B cell (primary cell): ENCODE results near the gene KRTAP20-1. TPM values are rescaled to one million over a fixed set of nuclear protein-coding genes. Genes with fewer than 3 reads are reported as not detected.

ENCODE experiments used
- ATAC-seq: fragments of 200-7000 bp; cut with Tn5 transposase; one replicate; pipeline ENCODE4 v1.10.0; 2021; ENCODE audit warnings: low read depth, mild to moderate bottlenecking, moderate number of reproducible peaks, moderate library complexity
- CTCF ChIA-PET: fragments of 350-600 bp; sonication (Branson Sonifier 250); formaldehyde crosslinking; loops from one replicate; lab custom pipeline; 2021; ENCODE audit warnings: antibody characterized with exemption, inconsistent platforms; lab: Charles Lee
- POLR2A ChIA-PET: fragments of 350-600 bp; sonication (Branson Sonifier 250); formaldehyde crosslinking; loops from one replicate; lab custom pipeline; 2021; ENCODE audit warnings: antibody characterized with exemption; lab: Charles Lee
- DNase-seq: peaks from one replicate; pipeline ENCODE4 v3.0.0; 2013
- H2AFZ ChIP-seq: 2 replicates; pipeline ENCODE4 v1.6.1; 2012; ENCODE audit warnings: mild to moderate bottlenecking, low read depth, low read length; ENCODE audit not compliant: insufficient read depth, poor library complexity, severe bottlenecking
- H3K27ac ChIP-seq, 2 donors: 1 replicate in 1 of 2; 2 replicates in 1 of 2; pipeline ENCODE4 v1.5.1; 2012 to 2013; ENCODE audit warnings: low read length in 2 of 2, mild to moderate bottlenecking in 2 of 2, moderate library complexity in 1 of 2
- H3K27me3 ChIP-seq, 4 experiments: fragments of 200-600 bp in 1 of 4; sonication (generic) in 1 of 4; replicated peaks in 1 of 4; 1 replicate in 2 of 4; 2 replicates in 2 of 4; pipeline versions ENCODE4 v1.6.1 to v1.7.0; 2013 to 2016; ENCODE audit warnings: low read length in 3 of 4, mild to moderate bottlenecking in 2 of 4, mixed read lengths in 1 of 4, moderate library complexity in 1 of 4; ENCODE audit not compliant: insufficient read depth in 4 of 4, control insufficient read depth in 3 of 4; ENCODE audit errors: control extremely low read depth in 1 of 4
- H3K36me3 ChIP-seq, 2 experiments: replicated peaks in 1 of 2; 1 replicate in 1 of 2; 2 replicates in 1 of 2; pipeline versions ENCODE4 v1.6.1 to v1.7.1; 2013; ENCODE audit warnings: low read length in 1 of 2; ENCODE audit not compliant: insufficient read depth in 2 of 2, control insufficient read depth in 1 of 2; ENCODE audit errors: control extremely low read depth in 1 of 2, extremely low read depth in 1 of 2
- H3K4me1 ChIP-seq, 2 donors: fragments of 200-600 bp in 1 of 2; sonication (generic) in 1 of 2; 1 replicate in 1 of 2; 2 replicates in 1 of 2; pipeline versions ENCODE4 v1.5.1 to v1.6.1; 2013 to 2017; ENCODE audit warnings: low read length in 2 of 2; ENCODE audit not compliant: control insufficient read depth in 2 of 2, insufficient read depth in 2 of 2
- H3K4me2 ChIP-seq: replicated peaks from 2 replicates; pipeline ENCODE3; 2012; ENCODE audit warnings: mild to moderate bottlenecking, low read depth, low read length; ENCODE audit not compliant: poor library complexity, severe bottlenecking
- H3K4me3 ChIP-seq, 5 experiments: fragments of 200-600 bp in 1 of 5; sonication (generic) in 1 of 5; 1 replicate in 3 of 5; 2 replicates in 2 of 5; pipeline versions ENCODE4 v1.5.1 to v1.7.0; 2011 to 2016; ENCODE audit warnings: low read length in 4 of 5, mild to moderate bottlenecking in 4 of 5, low read depth in 2 of 5, control low read depth in 1 of 5, moderate library complexity in 1 of 5; ENCODE audit not compliant: insufficient read depth in 1 of 5; ENCODE audit errors: control extremely low read depth in 1 of 5, extremely low read depth in 1 of 5
- H3K79me2 ChIP-seq: fragments of 200-600 bp; sonication (generic); one replicate; pipeline ENCODE4 v1.6.0; 2016; ENCODE audit warnings: low read length; ENCODE audit not compliant: control insufficient read depth, insufficient read depth
- H3K9ac ChIP-seq: fragments of 200-600 bp; sonication (generic); 2 replicates; pipeline ENCODE4 v1.6.1; 2017; ENCODE audit warnings: mild to moderate bottlenecking, low read length, moderate library complexity
- H3K9me3 ChIP-seq, 3 donors: one replicate each; pipeline versions ENCODE4 v1.6.1 to v1.7.1; 2013; ENCODE audit warnings: low read length in 2 of 3; ENCODE audit not compliant: control insufficient read depth in 2 of 3, insufficient read depth in 1 of 3; ENCODE audit errors: control extremely low read depth in 1 of 3
- H4K20me1 ChIP-seq: 2 replicates; pipeline ENCODE4 v1.6.0; 2012; ENCODE audit warnings: mild to moderate bottlenecking, low read length; ENCODE audit not compliant: insufficient read depth, control insufficient read depth, poor library complexity, severe bottlenecking
- H3K27ac Mint-ChIP-seq: one replicate; pipeline ENCODE4 v1.8.0; 2021; ENCODE audit warnings: mixed read lengths
- H3K27me3 Mint-ChIP-seq: one replicate; pipeline ENCODE4 v1.8.0; 2021; ENCODE audit warnings: mixed read lengths
- H3K4me1 Mint-ChIP-seq: one replicate; pipeline ENCODE4 v1.8.0; 2021; ENCODE audit warnings: mixed read lengths
- H3K4me3 Mint-ChIP-seq: one replicate; pipeline ENCODE4 v1.8.0; 2021; ENCODE audit warnings: mixed read lengths
- H3K9me3 Mint-ChIP-seq: one replicate; pipeline ENCODE4 v1.8.0; 2022; ENCODE audit warnings: mixed read lengths; ENCODE audit not compliant: insufficient read depth
- EZH2 ChIP-seq: IDR thresholded peaks from 2 replicates; pipeline ENCODE4 v1.6.1; 2012; ENCODE audit warnings: borderline replicate concordance, low read depth, mild to moderate bottlenecking, moderate library complexity, low read length; ENCODE audit not compliant: insufficient read depth, poor library complexity, severe bottlenecking
- WGBS: methylation state at CpG from one replicate; pipeline ENCODE4 v1.1.5; 2013; ENCODE audit warnings: missing lambda C conversion rate; ENCODE audit not compliant: insufficient coverage; 5-methylcytosine and 5-hydroxymethylcytosine counted together
- intact Hi-C: fragments of 100-400 bp; cut with micrococcal nuclease; formaldehyde crosslinking; loops from one replicate; pipeline ENCODE4 v1.10.0; 2022
- polyA plus RNA-seq: library from polyadenylated mRNA; depleted of rRNA; stranded (reverse); fragments of >200 nt; gene quantifications from 2 replicates; pipeline ENCODE4 v1.2.3, GENCODE V29; 2012
- total RNA-seq, 2 donors: library from RNA; stranded (reverse); fragments of 120-200 nt in 1 of 2; gene quantifications; 1 replicate in 1 of 2; 2 replicates in 1 of 2; pipeline versions ENCODE4 v1.2.3 to v1.2.4, GENCODE V29; 2013 to 2022
- TF ChIP-seq, protein P1 (sequence below): fragments of 200-600 bp; IDR thresholded peaks from one replicate; pipeline ENCODE4 v1.8.0; 2022; ENCODE audit warnings: antibody characterized with exemption, mild to moderate bottlenecking

Gene KRTAP20-1
- total and polyA plus RNA-seq, 2 donors (not counting 1 experiment from before 2014, with no cell fraction given), result not detected

DNA sequence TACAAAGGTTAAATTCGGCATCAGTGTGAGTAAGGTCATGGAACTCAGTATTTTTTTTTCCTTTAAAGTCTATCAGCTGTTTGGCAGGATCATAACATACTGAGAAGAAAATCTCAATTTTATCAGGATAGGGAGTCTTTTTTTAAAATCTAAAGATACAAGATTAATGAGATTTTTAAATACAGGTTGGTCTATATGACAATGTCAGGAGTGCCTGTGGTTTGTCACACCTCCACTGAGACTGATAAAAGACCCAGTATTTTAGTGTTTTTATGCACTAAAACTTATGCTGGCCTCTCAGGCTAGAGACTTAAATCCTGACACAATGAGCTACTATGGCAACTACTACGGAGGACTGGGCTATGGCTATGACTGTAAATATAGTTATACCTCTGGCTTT is 26.3 kb downstream of the KRTAP20-1 start, which contains the start of gene KRTAP20-3:
TSS of gene KRTAP20-3 (plus strand) at position 301 of the 400 bp plus-strand sequence.
- peaks cover 4% of the 10 kb centered on the region for H3K9me3 Mint-ChIP-seq
- ChIA-PET CTCF (no interaction called here), POLR2A (no interaction called here)
- Histone ChIP-seq H3K4me3 (no peak within 1 kb of the TSS), H3K27me3 (no peaks in the 10 kb centered on the region), H3K9me3 (no peaks in the 10 kb centered on the region), H3K27ac (no peak within 1 kb of the TSS), H3K4me1 (no peaks in the 10 kb centered on the region), H2AFZ (no peak within 1 kb of the TSS), H3K79me2 (no peaks in the 10 kb centered on the region), H3K9ac (no peak within 1 kb of the TSS), H4K20me1 (no peaks in the 10 kb centered on the region), H3K36me3 (no peaks in the 10 kb centered on the region), H3K4me2 (no peak within 1 kb of the TSS)
- intact Hi-C loops, result no loop called here
- no peaks in the 10 kb centered on the region for H3K4me1 Mint-ChIP-seq
- no peak within 1 kb of the TSS for H3K27ac Mint-ChIP-seq
- TF ChIP-seq EZH2, result no peak
- TF ChIP-seq, protein P1, sequence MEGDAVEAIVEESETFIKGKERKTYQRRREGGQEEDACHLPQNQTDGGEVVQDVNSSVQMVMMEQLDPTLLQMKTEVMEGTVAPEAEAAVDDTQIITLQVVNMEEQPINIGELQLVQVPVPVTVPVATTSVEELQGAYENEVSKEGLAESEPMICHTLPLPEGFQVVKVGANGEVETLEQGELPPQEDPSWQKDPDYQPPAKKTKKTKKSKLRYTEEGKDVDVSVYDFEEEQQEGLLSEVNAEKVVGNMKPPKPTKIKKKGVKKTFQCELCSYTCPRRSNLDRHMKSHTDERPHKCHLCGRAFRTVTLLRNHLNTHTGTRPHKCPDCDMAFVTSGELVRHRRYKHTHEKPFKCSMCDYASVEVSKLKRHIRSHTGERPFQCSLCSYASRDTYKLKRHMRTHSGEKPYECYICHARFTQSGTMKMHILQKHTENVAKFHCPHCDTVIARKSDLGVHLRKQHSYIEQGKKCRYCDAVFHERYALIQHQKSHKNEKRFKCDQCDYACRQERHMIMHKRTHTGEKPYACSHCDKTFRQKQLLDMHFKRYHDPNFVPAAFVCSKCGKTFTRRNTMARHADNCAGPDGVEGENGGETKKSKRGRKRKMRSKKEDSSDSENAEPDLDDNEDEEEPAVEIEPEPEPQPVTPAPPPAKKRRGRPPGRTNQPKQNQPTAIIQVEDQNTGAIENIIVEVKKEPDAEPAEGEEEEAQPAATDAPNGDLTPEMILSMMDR, result no peak
- WGBS, result no CpG with 5 or more reads among the region's 2 CpGs
- no peak within 1 kb of the TSS for H3K4me3 Mint-ChIP-seq
- no peak for DNase-seq
- H3K27me3 Mint-ChIP-seq, result no peaks in the 10 kb centered on the region
- no peak for ATAC-seq

DNA sequence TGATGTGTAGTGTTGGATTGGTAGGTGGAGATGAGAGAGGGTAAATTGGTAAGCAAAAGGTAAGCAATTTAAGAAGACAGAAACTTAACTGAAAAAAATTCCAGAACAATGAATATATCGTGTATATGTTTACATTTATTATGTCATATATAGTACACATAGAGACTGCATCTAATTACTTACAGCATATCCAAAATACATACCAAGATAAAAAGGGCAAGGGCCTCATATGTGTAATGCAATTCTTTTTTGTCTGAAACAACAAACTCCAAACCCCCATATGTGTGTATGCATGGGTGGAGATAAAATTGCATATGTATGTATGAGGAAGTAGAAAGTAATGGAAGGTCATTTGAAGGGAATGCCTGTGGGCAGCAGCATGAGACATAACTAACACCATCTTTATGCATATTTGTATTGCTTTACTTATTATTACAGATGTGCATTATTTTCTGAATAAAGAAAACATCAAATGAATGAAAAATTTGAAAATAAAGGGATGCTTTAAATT is 30.7 kb downstream of the KRTAP20-1 start:
- TF ChIP-seq, protein P1, result no peak
- TF ChIP-seq EZH2, result no peak
- no peak overlapping the region for H3K27ac ChIP-seq
- no peak overlapping the region for H3K9ac ChIP-seq
- no peaks in the 10 kb centered on the region for H3K4me1 ChIP-seq
- no peaks in the 10 kb centered on the region for H3K4me1 Mint-ChIP-seq
- H2AFZ ChIP-seq, result no peak overlapping the region
- H3K4me3 ChIP-seq, result no peak overlapping the region
- H4K20me1 ChIP-seq, result no peaks in the 10 kb centered on the region
- H3K27me3 Mint-ChIP-seq, result no peaks in the 10 kb centered on the region
- H3K27ac Mint-ChIP-seq, result no peak overlapping the region
- no peak overlapping the region for H3K4me2 ChIP-seq
- ChIA-PET CTCF (no interaction called here), POLR2A (no interaction called here)
- peaks cover 3% of the 10 kb centered on the region for H3K9me3 Mint-ChIP-seq
- H3K27me3 ChIP-seq, result no peaks in the 10 kb centered on the region
- H3K79me2 ChIP-seq, result no peaks in the 10 kb centered on the region
- no peak for DNase-seq
- no peak overlapping the region for H3K4me3 Mint-ChIP-seq
- WGBS, result no CpG with 5 or more reads among the region's 1 CpG
- no peaks in the 10 kb centered on the region for H3K9me3 ChIP-seq
- ATAC-seq, result no peak
- intact Hi-C loops, result no loop called here
- no peaks in the 10 kb centered on the region for H3K36me3 ChIP-seq
